Measurements from ENCODE around the gene FGD5.

DNA sequence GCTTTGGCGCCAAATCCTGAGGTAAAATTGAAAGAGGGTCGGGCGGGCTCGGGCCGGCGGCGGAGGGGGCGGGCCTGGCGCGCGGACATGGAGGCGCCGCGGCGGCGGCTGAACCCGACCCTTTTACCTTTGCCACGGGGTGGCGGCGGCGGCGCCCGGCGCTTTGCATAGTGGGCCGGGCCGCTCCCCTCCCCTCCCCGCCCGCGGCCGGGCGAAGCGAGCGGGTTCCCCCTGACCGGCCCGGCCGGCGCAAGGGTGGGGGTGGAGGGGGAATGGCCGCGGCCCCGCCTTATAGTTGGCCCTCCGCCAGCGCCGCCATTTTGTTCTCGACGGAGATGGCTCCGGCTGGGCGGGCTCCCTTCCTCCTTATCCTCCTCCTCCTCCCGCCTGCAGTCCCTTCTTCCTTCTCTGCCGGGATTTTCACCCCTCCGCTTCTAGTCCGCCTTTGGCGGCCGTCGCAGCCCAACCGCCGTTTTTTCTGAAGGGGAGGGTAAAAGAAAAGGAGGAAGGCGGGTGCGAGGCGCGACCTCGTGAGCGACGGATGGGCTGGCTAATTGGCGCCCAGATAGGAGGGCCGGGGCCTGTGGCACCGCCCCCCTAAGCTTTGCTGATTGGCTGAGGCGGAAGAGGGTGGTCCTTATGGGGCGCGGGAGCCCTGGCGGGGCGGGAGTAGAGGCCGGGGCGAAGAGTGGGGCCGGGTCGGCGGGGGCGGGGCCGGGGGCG lies 129.3 kb downstream of the FGD5 start:
- TF ChIP-seq, protein P1, sequence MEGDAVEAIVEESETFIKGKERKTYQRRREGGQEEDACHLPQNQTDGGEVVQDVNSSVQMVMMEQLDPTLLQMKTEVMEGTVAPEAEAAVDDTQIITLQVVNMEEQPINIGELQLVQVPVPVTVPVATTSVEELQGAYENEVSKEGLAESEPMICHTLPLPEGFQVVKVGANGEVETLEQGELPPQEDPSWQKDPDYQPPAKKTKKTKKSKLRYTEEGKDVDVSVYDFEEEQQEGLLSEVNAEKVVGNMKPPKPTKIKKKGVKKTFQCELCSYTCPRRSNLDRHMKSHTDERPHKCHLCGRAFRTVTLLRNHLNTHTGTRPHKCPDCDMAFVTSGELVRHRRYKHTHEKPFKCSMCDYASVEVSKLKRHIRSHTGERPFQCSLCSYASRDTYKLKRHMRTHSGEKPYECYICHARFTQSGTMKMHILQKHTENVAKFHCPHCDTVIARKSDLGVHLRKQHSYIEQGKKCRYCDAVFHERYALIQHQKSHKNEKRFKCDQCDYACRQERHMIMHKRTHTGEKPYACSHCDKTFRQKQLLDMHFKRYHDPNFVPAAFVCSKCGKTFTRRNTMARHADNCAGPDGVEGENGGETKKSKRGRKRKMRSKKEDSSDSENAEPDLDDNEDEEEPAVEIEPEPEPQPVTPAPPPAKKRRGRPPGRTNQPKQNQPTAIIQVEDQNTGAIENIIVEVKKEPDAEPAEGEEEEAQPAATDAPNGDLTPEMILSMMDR (optimal IDR thresholded peaks at IDR 0.05 in 1 of 3, IDR thresholded peaks at IDR 0.05 in 1 of 3, conservative IDR thresholded peaks at IDR 0.05 in 1 of 3; ENCODE audit: extremely low read depth in 1 of 3, insufficient read depth in 2 of 3, low read length in 3 of 3): no peak
- TF ChIP-seq EZH2 (IDR thresholded peaks at IDR 0.05; ENCODE audit: low read length): no peak

Measured in keratinocyte (primary cell).